ENCODE data around the gene CES5A.

GRCh38 chr16:55873122-55873521 is 2.1 kb downstream of the CES5A start:
- no peak for TF ChIP-seq FOXM1 (IDR thresholded peaks at IDR 0.05; ENCODE audit: borderline replicate concordance, low read depth)
- TF ChIP-seq REST (IDR thresholded peaks at IDR 0.05; ENCODE audit: low read depth): no peak
- TF ChIP-seq ZBTB7A (IDR thresholded peaks at IDR 0.05; ENCODE audit: low read depth): no peak

All from Ishikawa (cell line).